K562 (cell line): ENCODE measurements around the gene KIF15. TPM values are rescaled to one million over a fixed set of nuclear protein-coding genes. Genes with fewer than 3 reads are reported as not detected.

Experiments
- C11orf30 ChIP-seq: fragments of 450-650 bp; IDR thresholded peaks from 2 replicates; pipeline ENCODE4 v1.6.1; 2016; ENCODE audit warnings: low read depth, mild to moderate bottlenecking
- NR4A1 ChIP-seq, 2 experiments: fragments of 250-450 bp in 1 of 2; fragments of 450-650 bp in 1 of 2; sonication (Bioruptor Pico) in 1 of 2; IDR thresholded peaks; 2 replicates each; pipeline versions ENCODE4 v1.4.0 to v1.6.1; 2016 to 2020; ENCODE audit warnings: mild to moderate bottlenecking in 2 of 2, missing compliant biosample characterization in 1 of 2, missing genetic modification characterization in 1 of 2, moderate library complexity in 1 of 2
- POLR2AphosphoS2 ChIP-seq: IDR thresholded peaks from 2 replicates; pipeline ENCODE4 v1.6.1; 2012; ENCODE audit warnings: low read length, improper control_type of control experiment
- UBTF ChIP-seq, 2 experiments: IDR thresholded peaks; 2 replicates each; pipeline ENCODE4 v1.6.1; 2012; ENCODE audit warnings: improper control_type of control experiment in 2 of 2, low read depth in 2 of 2, low read length in 2 of 2, borderline replicate concordance in 1 of 2
- polyA plus RNA-seq, 8 experiments: library from polyadenylated mRNA; depleted of rRNA in 4 of 8; stranded (reverse) in 5 of 8; unstranded in 3 of 8; fragments of >200 nt; fragmentation: Nextera tagmentation in 2 of 8; fragmentation: Illumina TruSeq in 1 of 8; extraction: Ambion mirVana in 2 of 8; extraction: Trizol in 1 of 8; gene quantifications; 2 replicates each; pipeline versions ENCODE4 v1.2.1 to v1.2.3, GENCODE V29; 2011 to 2014; ENCODE audit warnings: inconsistent platforms in 1 of 8, missing spikeins in 1 of 8
- total RNA-seq, 7 experiments: library from RNA; depleted of rRNA in 6 of 7; stranded (reverse); fragments of >200 nt in 6 of 7; fragmentation: Illumina TruSeq in 2 of 7; extraction: Trizol in 2 of 7; gene quantifications; 2 replicates each; pipeline versions ENCODE4 v1.2.1 to v1.2.3, GENCODE V29; 2011 to 2021; ENCODE audit warnings: low replicate concordance in 1 of 7
- TF ChIP-seq, protein P1 (sequence below), 2 experiments: fragments of 450-650 bp in 1 of 2; sonication (generic) in 1 of 2; formaldehyde crosslinking in 1 of 2; IDR thresholded peaks; 2 replicates each; pipeline versions ENCODE4 v1.7.1 to v1.9.0; 2016 to 2022; ENCODE audit warnings: inconsistent platforms in 1 of 2, mild to moderate bottlenecking in 1 of 2, missing genetic modification reagents in 1 of 2
- TF ChIP-seq, protein P2 (sequence below): fragments of 250-450 bp; sonication (Bioruptor Pico); IDR thresholded peaks from 2 replicates; pipeline ENCODE4 v1.8.0; 2021; ENCODE audit warnings: moderate library complexity, mild to moderate bottlenecking, inconsistent platforms

The KIF15 gene
- total and polyA plus RNA-seq, 9 of the 15 experiments (the other 6 are each of a cell fraction or from before 2014, with no cell fraction given): 9.0 to 45.9 (median 26.0) TPM

DNA sequence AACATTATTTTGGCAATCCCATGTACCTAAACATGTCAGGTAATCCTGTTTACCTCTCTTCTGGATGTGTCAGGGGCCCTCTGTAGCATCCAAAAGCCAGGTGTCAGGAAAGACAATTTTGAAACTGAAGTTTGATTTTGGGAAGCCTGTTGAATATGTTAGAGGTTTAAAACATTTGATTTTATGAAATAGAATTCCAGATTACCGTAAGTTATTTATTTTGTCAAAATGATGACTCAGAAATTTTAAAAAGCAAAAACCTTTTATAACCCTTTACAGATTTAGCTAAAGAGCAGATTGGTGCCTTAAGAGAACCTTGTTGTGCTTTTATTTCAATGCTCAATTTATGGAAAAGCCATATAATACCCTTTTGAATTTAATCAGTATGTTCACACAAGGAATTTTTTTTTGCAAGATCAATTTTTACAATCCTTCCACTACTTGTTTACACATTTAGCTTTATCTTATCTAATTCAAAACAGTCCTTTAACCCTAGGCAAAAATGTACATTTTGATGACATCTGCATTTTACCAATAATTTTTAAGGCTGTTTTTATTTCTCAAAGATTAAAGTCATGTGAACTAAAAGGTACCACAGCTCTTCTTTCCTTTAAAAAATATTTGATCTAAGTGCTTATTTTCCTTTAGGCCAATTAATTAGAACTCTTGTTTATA, 10.0 kb downstream of the KIF15 start (continued):
- TF ChIP-seq, protein P1, sequence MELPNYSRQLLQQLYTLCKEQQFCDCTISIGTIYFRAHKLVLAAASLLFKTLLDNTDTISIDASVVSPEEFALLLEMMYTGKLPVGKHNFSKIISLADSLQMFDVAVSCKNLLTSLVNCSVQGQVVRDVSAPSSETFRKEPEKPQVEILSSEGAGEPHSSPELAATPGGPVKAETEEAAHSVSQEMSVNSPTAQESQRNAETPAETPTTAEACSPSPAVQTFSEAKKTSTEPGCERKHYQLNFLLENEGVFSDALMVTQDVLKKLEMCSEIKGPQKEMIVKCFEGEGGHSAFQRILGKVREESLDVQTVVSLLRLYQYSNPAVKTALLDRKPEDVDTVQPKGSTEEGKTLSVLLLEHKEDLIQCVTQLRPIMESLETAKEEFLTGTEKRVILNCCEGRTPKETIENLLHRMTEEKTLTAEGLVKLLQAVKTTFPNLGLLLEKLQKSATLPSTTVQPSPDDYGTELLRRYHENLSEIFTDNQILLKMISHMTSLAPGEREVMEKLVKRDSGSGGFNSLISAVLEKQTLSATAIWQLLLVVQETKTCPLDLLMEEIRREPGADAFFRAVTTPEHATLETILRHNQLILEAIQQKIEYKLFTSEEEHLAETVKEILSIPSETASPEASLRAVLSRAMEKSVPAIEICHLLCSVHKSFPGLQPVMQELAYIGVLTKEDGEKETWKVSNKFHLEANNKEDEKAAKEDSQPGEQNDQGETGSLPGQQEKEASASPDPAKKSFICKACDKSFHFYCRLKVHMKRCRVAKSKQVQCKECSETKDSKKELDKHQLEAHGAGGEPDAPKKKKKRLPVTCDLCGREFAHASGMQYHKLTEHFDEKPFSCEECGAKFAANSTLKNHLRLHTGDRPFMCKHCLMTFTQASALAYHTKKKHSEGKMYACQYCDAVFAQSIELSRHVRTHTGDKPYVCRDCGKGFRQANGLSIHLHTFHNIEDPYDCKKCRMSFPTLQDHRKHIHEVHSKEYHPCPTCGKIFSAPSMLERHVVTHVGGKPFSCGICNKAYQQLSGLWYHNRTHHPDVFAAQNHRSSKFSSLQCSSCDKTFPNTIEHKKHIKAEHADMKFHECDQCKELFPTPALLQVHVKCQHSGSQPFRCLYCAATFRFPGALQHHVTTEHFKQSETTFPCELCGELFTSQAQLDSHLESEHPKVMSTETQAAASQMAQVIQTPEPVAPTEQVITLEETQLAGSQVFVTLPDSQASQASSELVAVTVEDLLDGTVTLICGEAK (IDR thresholded peaks at IDR 0.05): no peak
- TF ChIP-seq, protein P1 (CRISPR knock-in tag; IDR thresholded peaks at IDR 0.05): no peak
- TF ChIP-seq NR4A1 (CRISPR knock-in tag; IDR thresholded peaks at IDR 0.05) (no peak), NR4A1 (tag; IDR thresholded peaks at IDR 0.05) (no peak), POLR2AphosphoS2 (no peak), C11orf30 (peak; percentile 62), UBTF (IDR thresholded peaks at IDR 0.05; ENCODE audit: borderline replicate concordance in 1 of 2, low read depth in 2 of 2, low read length in 2 of 2) (no peak)
- TF ChIP-seq, protein P2, sequence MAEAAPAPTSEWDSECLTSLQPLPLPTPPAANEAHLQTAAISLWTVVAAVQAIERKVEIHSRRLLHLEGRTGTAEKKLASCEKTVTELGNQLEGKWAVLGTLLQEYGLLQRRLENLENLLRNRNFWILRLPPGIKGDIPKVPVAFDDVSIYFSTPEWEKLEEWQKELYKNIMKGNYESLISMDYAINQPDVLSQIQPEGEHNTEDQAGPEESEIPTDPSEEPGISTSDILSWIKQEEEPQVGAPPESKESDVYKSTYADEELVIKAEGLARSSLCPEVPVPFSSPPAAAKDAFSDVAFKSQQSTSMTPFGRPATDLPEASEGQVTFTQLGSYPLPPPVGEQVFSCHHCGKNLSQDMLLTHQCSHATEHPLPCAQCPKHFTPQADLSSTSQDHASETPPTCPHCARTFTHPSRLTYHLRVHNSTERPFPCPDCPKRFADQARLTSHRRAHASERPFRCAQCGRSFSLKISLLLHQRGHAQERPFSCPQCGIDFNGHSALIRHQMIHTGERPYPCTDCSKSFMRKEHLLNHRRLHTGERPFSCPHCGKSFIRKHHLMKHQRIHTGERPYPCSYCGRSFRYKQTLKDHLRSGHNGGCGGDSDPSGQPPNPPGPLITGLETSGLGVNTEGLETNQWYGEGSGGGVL (CRISPR knock-in tag): no peak
